ENCODE data around the gene SASH1.
"Not testable (repeated sequence)": the region's sequence is repeated elsewhere in the genome, so short reads cannot be mapped to it uniquely, and the experiment has no call there.

DNA sequence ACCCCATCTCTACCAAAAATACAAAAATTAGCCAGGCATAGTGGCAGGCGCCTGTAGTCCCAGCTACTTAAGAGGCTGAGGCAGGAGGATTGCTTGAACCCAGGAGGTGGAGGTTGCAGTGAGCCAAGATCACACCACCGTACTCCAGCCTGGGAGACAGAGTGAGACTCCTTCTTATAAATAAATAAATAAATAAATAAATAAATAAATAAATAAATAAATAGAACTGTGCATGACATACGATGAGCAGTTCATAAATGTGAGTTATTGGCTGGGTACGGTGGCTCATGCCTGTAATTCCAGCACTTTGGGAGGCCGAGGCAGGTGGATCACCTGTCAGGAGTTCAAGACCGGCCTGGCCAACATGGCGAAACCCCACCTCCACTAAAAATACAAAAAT is 9.8 kb downstream of the SASH1 start:
- TF ChIP-seq, protein P1, sequence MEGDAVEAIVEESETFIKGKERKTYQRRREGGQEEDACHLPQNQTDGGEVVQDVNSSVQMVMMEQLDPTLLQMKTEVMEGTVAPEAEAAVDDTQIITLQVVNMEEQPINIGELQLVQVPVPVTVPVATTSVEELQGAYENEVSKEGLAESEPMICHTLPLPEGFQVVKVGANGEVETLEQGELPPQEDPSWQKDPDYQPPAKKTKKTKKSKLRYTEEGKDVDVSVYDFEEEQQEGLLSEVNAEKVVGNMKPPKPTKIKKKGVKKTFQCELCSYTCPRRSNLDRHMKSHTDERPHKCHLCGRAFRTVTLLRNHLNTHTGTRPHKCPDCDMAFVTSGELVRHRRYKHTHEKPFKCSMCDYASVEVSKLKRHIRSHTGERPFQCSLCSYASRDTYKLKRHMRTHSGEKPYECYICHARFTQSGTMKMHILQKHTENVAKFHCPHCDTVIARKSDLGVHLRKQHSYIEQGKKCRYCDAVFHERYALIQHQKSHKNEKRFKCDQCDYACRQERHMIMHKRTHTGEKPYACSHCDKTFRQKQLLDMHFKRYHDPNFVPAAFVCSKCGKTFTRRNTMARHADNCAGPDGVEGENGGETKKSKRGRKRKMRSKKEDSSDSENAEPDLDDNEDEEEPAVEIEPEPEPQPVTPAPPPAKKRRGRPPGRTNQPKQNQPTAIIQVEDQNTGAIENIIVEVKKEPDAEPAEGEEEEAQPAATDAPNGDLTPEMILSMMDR (IDR thresholded peaks at IDR 0.05 in 2 of 3, conservative IDR thresholded peaks at IDR 0.05 in 1 of 3; ENCODE audit: borderline replicate concordance in 1 of 3, insufficient read depth in 1 of 3, low read depth in 2 of 3, low read length in 2 of 3) = not testable (repeated sequence)
- not testable (repeated sequence) for TF ChIP-seq POLR2AphosphoS5 (IDR thresholded peaks at IDR 0.05; ENCODE audit: low read depth, low read length); POLR2A (IDR thresholded peaks at IDR 0.05; ENCODE audit: borderline replicate concordance, extremely low read depth, insufficient read depth, insufficient read length); REST (IDR thresholded peaks at IDR 0.05; ENCODE audit: low read depth); EZH2 (IDR thresholded peaks at IDR 0.05); ZNF274 (IDR thresholded peaks at IDR 0.05; ENCODE audit: low read depth, low read length); SRF (IDR thresholded peaks at IDR 0.05; ENCODE audit: low read depth)
- TF ChIP-seq, protein P2, sequence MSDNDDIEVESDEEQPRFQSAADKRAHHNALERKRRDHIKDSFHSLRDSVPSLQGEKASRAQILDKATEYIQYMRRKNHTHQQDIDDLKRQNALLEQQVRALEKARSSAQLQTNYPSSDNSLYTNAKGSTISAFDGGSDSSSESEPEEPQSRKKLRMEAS (IDR thresholded peaks at IDR 0.05) = not testable (repeated sequence)
